SU-DHL-6 (cell line): ENCODE data around the gene ZDHHC16.

Experiments used
- H2AFZ ChIP-seq: fragments of 200-600 bp; sonication (generic); 2 replicates; pipeline ENCODE4 v1.6.1; 2014; ENCODE audit warnings: low read depth, mild to moderate bottlenecking, moderate library complexity, mixed read lengths, antibody characterized with exemption, low read length; ENCODE audit not compliant: severe bottlenecking
- H3F3A ChIP-seq: fragments of 200-600 bp; shearing (Covaris generic); 2 replicates; pipeline ENCODE4 v1.6.0; 2016; ENCODE audit warnings: antibody characterized with exemption, mild to moderate bottlenecking; ENCODE audit not compliant: insufficient read depth
- H3K27ac ChIP-seq: fragments of 200-600 bp; sonication (generic); 2 replicates; pipeline ENCODE4 v1.5.1; 2016; ENCODE audit warnings: low read depth, mild to moderate bottlenecking, low read length, moderate library complexity, mixed read lengths
- H3K27me3 ChIP-seq: fragments of 200-600 bp; sonication (generic), shearing (Covaris generic); 2 replicates; pipeline ENCODE4 v1.6.0; 2014; ENCODE audit warnings: mild to moderate bottlenecking, low read length
- H3K36me3 ChIP-seq: fragments of 200-600 bp; sonication (generic); 2 replicates; pipeline ENCODE4 v1.6.1; 2014; ENCODE audit warnings: mild to moderate bottlenecking, low read length, mixed read lengths
- H3K4me2 ChIP-seq: fragments of 300-600, 200-600 bp; shearing (Covaris generic), sonication (generic); 2 replicates; pipeline ENCODE4 v1.6.0; 2014; ENCODE audit warnings: low read length, low read depth, mild to moderate bottlenecking; ENCODE audit not compliant: poor library complexity, severe bottlenecking
- H3K4me3 ChIP-seq: fragments of 200-600 bp; sonication (generic); 2 replicates; pipeline ENCODE4 v1.5.1; 2014; ENCODE audit warnings: antibody characterized with exemption, low read length, mild to moderate bottlenecking, mixed read lengths; ENCODE audit not compliant: insufficient read depth, poor library complexity, severe bottlenecking
- H3K79me2 ChIP-seq: fragments of 200-600 bp; sonication (generic); 2 replicates; pipeline ENCODE4 v1.6.1; 2014; ENCODE audit warnings: mild to moderate bottlenecking, low read length, moderate library complexity; ENCODE audit not compliant: insufficient read depth
- H3K9ac ChIP-seq: fragments of 200-600 bp; sonication (generic); 2 replicates; pipeline ENCODE4 v1.7.0; 2014; ENCODE audit warnings: mild to moderate bottlenecking, low read length
- H3K9me2 ChIP-seq: fragments of 200-600 bp; sonication (generic); replicated peaks from 2 replicates; pipeline ENCODE4 v1.6.1; 2014; ENCODE audit warnings: low read length; ENCODE audit not compliant: insufficient read depth
- H3K9me3 ChIP-seq: fragments of 200-600 bp; sonication (generic); 2 replicates; pipeline ENCODE4 v1.6.1; 2014; ENCODE audit warnings: low read length, mixed read lengths; ENCODE audit not compliant: insufficient read depth
- H4K20me1 ChIP-seq: fragments of 200-600 bp; sonication (generic); 2 replicates; pipeline ENCODE4 v1.6.1; 2014; ENCODE audit warnings: low read depth, mild to moderate bottlenecking, antibody characterized with exemption, low read length, moderate library complexity, mixed read lengths
- EZH2phosphoT487 ChIP-seq: fragments of 200-600 bp; sonication (generic), shearing (Covaris generic); conservative IDR thresholded peaks from 2 replicates; pipeline ENCODE4 v1.6.1; 2018; ENCODE audit warnings: mild to moderate bottlenecking, antibody characterized with exemption, low read length, moderate library complexity, mixed read lengths
- TF ChIP-seq, protein P1 (sequence below): fragments of 200-600 bp; sonication (generic); IDR thresholded peaks from one replicate; pipeline ENCODE4 v1.5.1; 2017; ENCODE audit warnings: antibody characterized with exemption, mild to moderate bottlenecking, low read length, moderate library complexity; ENCODE audit not compliant: insufficient read depth, poor library complexity, severe bottlenecking

The ZDHHC16 gene

DNA sequence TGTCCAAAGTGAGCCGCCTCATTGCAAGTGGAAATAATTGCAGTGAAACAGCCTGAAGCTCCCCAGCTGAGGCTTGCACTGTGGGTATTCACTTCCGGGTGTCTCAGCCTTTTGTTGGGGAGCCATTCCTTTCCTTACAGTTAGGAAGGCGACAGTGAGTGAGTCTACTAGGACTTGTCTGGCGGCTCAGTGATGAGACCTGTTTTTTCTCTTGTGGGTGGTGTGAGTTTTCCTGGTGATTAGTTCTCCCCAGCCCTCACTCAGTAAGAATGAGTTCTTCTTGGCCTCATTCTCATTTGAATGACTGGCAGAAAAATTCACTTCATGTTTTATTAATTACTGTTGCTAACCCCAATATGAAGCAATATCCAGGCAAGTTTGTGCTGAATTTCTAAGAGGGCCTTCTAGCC is 17.4 kb upstream of the ZDHHC16 start:
- Histone ChIP-seq H3K4me2 (peak overlapping the region; percentile 92), H3K36me3 (peaks cover 21% of the 10 kb centered on the region)

DNA sequence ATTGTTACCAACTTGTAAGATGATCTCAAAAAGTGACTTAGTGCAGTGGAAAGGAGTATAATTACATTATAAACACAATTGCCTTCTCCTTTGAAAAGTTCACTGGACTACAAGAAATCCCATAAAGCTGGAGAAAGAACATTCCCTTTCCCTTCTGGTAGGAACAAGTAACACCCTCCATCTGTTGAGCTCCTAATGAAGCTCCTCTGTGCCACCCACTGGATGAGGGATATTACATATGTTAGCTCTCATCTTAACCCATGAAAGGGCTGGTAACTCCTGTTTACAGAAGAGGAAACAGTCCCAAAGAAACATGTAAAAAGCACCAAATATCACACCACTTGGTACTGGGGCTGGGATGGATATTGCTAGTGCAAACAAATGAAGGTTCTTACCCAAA is 11.9 kb upstream of the ZDHHC16 start:
- peaks cover 35% of the 10 kb centered on the region for H3F3A ChIP-seq
- peaks cover 21% of the 10 kb centered on the region for H3K36me3 ChIP-seq

More for the DNA sequence above, 17.4 kb upstream of the ZDHHC16 start:
- H3K9ac ChIP-seq = peak overlapping the region; percentile 95
- H3F3A ChIP-seq = peaks cover 29% of the 10 kb centered on the region
- H3K27ac ChIP-seq = peak overlapping the region; percentile 62
- no peaks in the 10 kb centered on the region for H3K27me3 ChIP-seq
- no peak overlapping the region for H2AFZ ChIP-seq
- H3K79me2 ChIP-seq = peaks cover 42% of the 10 kb centered on the region
- H3K4me3 ChIP-seq = peak overlapping the region; percentile 83
- no peaks in the 10 kb centered on the region for H3K9me2 ChIP-seq
- H4K20me1 ChIP-seq = peaks cover 9% of the 10 kb centered on the region
- H3K9me3 ChIP-seq = no peaks in the 10 kb centered on the region
- no peak for TF ChIP-seq EZH2phosphoT487
- TF ChIP-seq, protein P1, sequence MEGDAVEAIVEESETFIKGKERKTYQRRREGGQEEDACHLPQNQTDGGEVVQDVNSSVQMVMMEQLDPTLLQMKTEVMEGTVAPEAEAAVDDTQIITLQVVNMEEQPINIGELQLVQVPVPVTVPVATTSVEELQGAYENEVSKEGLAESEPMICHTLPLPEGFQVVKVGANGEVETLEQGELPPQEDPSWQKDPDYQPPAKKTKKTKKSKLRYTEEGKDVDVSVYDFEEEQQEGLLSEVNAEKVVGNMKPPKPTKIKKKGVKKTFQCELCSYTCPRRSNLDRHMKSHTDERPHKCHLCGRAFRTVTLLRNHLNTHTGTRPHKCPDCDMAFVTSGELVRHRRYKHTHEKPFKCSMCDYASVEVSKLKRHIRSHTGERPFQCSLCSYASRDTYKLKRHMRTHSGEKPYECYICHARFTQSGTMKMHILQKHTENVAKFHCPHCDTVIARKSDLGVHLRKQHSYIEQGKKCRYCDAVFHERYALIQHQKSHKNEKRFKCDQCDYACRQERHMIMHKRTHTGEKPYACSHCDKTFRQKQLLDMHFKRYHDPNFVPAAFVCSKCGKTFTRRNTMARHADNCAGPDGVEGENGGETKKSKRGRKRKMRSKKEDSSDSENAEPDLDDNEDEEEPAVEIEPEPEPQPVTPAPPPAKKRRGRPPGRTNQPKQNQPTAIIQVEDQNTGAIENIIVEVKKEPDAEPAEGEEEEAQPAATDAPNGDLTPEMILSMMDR = no peak

DNA sequence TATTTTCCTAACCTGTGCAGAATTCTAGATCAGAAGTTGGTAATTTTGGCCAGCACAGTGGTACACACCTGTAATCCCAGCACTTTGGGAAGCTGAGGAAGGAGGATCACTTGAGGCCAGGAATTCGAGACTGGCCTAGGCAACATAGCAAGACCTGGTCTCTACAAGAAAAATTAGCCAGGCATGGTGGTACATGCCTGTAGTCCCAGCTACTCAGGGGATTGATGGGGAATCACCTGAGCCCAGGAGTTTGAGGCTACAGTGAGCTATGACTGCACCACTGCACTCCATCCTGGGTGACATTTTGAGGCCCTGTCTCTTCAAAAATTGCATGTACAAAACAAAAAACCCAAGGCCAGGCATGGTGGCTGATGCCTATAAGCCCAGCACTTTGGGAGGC is 11.4 kb upstream of the ZDHHC16 start:
- Histone ChIP-seq H4K20me1 (no peaks in the 10 kb centered on the region), H3F3A (peaks cover 35% of the 10 kb centered on the region), H3K9me2 (no peaks in the 10 kb centered on the region), H3K27ac (no peak overlapping the region), H3K4me2 (no peak overlapping the region), H3K36me3 (peaks cover 17% of the 10 kb centered on the region; the same call in 1 of the 2 replicates), H3K4me3 (no peak overlapping the region), H3K9me3 (no peaks in the 10 kb centered on the region), H3K79me2 (peaks cover 7% of the 10 kb centered on the region), H3K9ac (no peak overlapping the region), H3K27me3 (no peaks in the 10 kb centered on the region), H2AFZ (no peak overlapping the region)
- no peak for TF ChIP-seq EZH2phosphoT487
- TF ChIP-seq, protein P1 = no peak

More for the DNA sequence above, 11.9 kb upstream of the ZDHHC16 start:
- no peak overlapping the region; the same call in 1 of the 2 replicates for H3K27ac ChIP-seq
- H2AFZ ChIP-seq = no peak overlapping the region
- H3K79me2 ChIP-seq = peaks cover 12% of the 10 kb centered on the region
- H3K9me2 ChIP-seq = no peaks in the 10 kb centered on the region
- no peaks in the 10 kb centered on the region for H3K27me3 ChIP-seq
- no peak overlapping the region for H3K9ac ChIP-seq
- H3K9me3 ChIP-seq = no peaks in the 10 kb centered on the region
- TF ChIP-seq, protein P1 = no peak
- no peak for TF ChIP-seq EZH2phosphoT487
- H3K4me3 ChIP-seq = no peak overlapping the region
- no peaks in the 10 kb centered on the region for H4K20me1 ChIP-seq
- no peak overlapping the region for H3K4me2 ChIP-seq
